A673 (cell line): ENCODE measurements around the gene BCAR3. TPM values are rescaled to one million over a fixed set of nuclear protein-coding genes. Genes with fewer than 3 reads are reported as not detected.
A peak's percentile ranks its signal among the peaks of the same experiment; 100 is the strongest.

ENCODE experiments used
- BruUV-seq: library from RNA; stranded (reverse); fragments of 400-500 nt; replicated peaks from 2 replicates; lab custom pipeline; 2021; lab: Mats Ljungman, UMichigan
- CTCF ChIA-PET: fragments of 300-600 bp; sonication (Branson Sonifier 250); formaldehyde crosslinking; loops from one replicate; lab custom pipeline; 2022; ENCODE audit warnings: antibody characterized with exemption; lab: Charles Lee
- POLR2A ChIA-PET: fragments of 300-600 bp; sonication (Branson Sonifier 250); formaldehyde crosslinking; loops from one replicate; lab custom pipeline; 2022; ENCODE audit warnings: antibody characterized with exemption; ENCODE audit not compliant: low non-redundant PET; lab: Charles Lee
- DNase-seq: peaks from one replicate; pipeline ENCODE4 v3.0.0-alpha.2; 2015; ENCODE audit warnings: low spot score
- H3K27ac ChIP-seq: fragments of 200-600 bp; sonication (generic); 2 replicates; pipeline ENCODE4 v1.5.1; 2016; ENCODE audit warnings: mixed run types, low read depth, mild to moderate bottlenecking, mixed read lengths, antibody characterized with exemption, low read length; ENCODE audit not compliant: poor library complexity, severe bottlenecking
- H3K27me3 ChIP-seq: fragments of 200-600 bp; sonication (generic); replicated peaks from 2 replicates; pipeline ENCODE4 v1.6.1; 2017; ENCODE audit warnings: mixed run types, low read depth, mild to moderate bottlenecking, mixed read lengths, antibody characterized with exemption, low read length; ENCODE audit not compliant: insufficient read depth, poor library complexity
- H3K36me3 ChIP-seq: fragments of 200-600 bp; sonication (generic); 2 replicates; pipeline ENCODE4 v1.6.1; 2016; ENCODE audit warnings: mixed run types, mild to moderate bottlenecking, mixed read lengths, antibody characterized with exemption, low read length; ENCODE audit not compliant: insufficient read depth, poor library complexity, severe bottlenecking
- H3K4me1 ChIP-seq: fragments of 200-600 bp; sonication (generic); 2 replicates; pipeline ENCODE4 v1.6.1; 2017; ENCODE audit warnings: mixed run types, mild to moderate bottlenecking, mixed read lengths, antibody characterized with exemption, low read length; ENCODE audit not compliant: insufficient read depth, poor library complexity, severe bottlenecking
- H3K4me3 ChIP-seq: fragments of 200-600 bp; sonication (generic); 2 replicates; pipeline ENCODE4 v1.5.1; 2016; ENCODE audit warnings: low read depth, mixed run types, mild to moderate bottlenecking, mixed read lengths, low read length; ENCODE audit not compliant: poor library complexity, severe bottlenecking
- H3K9me3 ChIP-seq: fragments of 200-600 bp; sonication (generic); 2 replicates; pipeline ENCODE4 v1.6.1; 2016; ENCODE audit warnings: mixed run types, low read depth, mild to moderate bottlenecking, mixed read lengths, antibody characterized with exemption, low read length; ENCODE audit not compliant: poor library complexity, severe bottlenecking
- EZH2 ChIP-seq: fragments of 200-600 bp; sonication (generic); IDR thresholded peaks from 2 replicates; pipeline ENCODE4 v1.6.1; 2017; ENCODE audit warnings: borderline replicate concordance, low read depth, mild to moderate bottlenecking, mixed read lengths, antibody characterized with exemption, low read length; ENCODE audit not compliant: poor library complexity, severe bottlenecking
- intact Hi-C: fragments of 100-400 bp; cut with micrococcal nuclease; formaldehyde crosslinking; loops from one replicate; pipeline ENCODE4 v1.10.0; 2022; ENCODE audit not compliant: unreplicated experiment
- total RNA-seq: library from RNA; stranded (reverse); gene quantifications from 2 replicates; pipeline ENCODE4 v1.2.3, GENCODE V29; 2021
- TF ChIP-seq, protein P1 (sequence below): fragments of 300-800, 200-600 bp; sonication (generic); conservative IDR thresholded peaks from 2 replicates; pipeline ENCODE4 v1.5.1; 2017; ENCODE audit warnings: low read depth, mild to moderate bottlenecking, antibody characterized with exemption, low read length, moderate library complexity, mixed read lengths

The BCAR3 gene
- total RNA-seq, 1 experiment from 2014 or later = 0.90 TPM

DNA sequence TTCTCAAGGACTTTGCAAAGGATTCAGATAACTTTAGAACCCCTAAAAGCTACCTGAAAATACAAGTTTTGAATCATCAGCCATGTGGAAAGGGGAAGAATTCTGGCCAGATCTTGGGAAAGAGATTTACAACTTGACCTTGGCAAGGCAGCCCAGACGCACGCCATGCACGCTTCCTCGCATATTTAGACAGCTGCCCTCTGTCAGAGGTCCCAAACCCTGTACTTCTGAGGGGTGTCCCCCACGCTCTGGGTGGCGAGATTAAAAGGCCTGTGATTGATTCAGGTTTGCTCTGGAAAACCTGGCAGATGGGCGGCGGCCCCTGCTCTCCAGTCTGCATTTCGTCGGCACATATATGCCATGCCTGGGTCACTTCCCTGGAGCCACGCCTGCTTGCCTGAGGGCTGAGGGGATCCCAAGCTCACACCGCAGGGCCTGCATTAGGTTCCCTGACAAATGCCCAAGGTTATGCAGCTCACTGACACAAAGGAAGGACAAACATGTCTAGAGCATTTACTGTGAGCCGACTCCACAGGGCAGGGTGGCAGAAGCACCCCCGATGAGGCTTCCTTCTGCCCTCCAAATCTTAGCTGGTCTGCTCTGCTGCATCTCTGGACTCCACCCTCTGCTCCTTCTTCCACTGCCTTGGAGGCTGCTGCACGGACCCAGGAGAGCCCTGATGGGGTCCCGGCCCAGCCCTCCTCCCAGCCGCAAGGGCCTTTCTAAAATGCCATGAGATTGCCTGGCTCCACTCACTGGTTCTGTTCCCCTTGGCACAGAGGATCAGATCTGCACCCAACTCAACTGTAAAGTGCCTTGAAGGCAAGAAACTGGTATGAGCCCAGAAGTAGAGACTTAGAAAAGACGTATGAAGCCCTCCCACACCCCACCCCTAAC, 103.9 kb downstream of the BCAR3 start:
- ChIA-PET CTCF (no interaction called here), POLR2A (no interaction called here)
- no peaks in the 10 kb centered on the region for H3K9me3 ChIP-seq
- no peaks in the 10 kb centered on the region for H3K27me3 ChIP-seq
- no peak overlapping the region for H3K4me3 ChIP-seq
- no peaks in the 10 kb centered on the region for H3K36me3 ChIP-seq
- H3K27ac ChIP-seq = no peak overlapping the region
- no peak for DNase-seq
- peaks cover 22% of the 10 kb centered on the region for H3K4me1 ChIP-seq
- TF ChIP-seq, protein P1, sequence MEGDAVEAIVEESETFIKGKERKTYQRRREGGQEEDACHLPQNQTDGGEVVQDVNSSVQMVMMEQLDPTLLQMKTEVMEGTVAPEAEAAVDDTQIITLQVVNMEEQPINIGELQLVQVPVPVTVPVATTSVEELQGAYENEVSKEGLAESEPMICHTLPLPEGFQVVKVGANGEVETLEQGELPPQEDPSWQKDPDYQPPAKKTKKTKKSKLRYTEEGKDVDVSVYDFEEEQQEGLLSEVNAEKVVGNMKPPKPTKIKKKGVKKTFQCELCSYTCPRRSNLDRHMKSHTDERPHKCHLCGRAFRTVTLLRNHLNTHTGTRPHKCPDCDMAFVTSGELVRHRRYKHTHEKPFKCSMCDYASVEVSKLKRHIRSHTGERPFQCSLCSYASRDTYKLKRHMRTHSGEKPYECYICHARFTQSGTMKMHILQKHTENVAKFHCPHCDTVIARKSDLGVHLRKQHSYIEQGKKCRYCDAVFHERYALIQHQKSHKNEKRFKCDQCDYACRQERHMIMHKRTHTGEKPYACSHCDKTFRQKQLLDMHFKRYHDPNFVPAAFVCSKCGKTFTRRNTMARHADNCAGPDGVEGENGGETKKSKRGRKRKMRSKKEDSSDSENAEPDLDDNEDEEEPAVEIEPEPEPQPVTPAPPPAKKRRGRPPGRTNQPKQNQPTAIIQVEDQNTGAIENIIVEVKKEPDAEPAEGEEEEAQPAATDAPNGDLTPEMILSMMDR = no peak
- no peak for TF ChIP-seq EZH2
- BruUV-seq = no TSS peak
- intact Hi-C loops = no loop called here

DNA sequence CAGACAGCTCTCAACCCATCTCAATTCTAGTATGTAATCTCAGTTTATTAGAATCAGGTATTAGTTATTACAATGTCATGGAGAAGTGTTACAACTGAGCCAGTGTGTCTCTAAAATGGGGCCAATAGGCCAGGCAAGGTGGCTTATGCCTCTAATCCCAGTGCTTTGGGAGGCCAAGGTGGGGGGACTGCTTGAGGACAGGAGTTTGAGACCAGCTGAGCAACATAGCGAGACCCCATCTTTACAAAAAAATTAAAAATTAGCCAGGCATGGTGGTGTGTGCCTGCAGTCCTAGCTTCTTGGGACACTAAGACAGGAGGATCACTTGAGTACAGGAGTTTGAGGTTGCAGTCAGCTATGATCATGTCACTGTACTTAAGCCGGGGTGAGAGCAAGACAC, 104.9 kb downstream of the BCAR3 start:
- no peak for TF ChIP-seq EZH2
- TF ChIP-seq, protein P1 = no peak
- Histone ChIP-seq H3K4me3 (no peak overlapping the region), H3K27me3 (no peaks in the 10 kb centered on the region), H3K9me3 (no peaks in the 10 kb centered on the region), H3K27ac (peak overlapping the region; percentile 41), H3K36me3 (no peaks in the 10 kb centered on the region), H3K4me1 (peaks cover 22% of the 10 kb centered on the region)
- BruUV-seq = no TSS peak
- intact Hi-C loops = no loop called here
- POLR2A ChIA-PET = no interaction called here
- no peak for DNase-seq
- CTCF ChIA-PET = no interaction called here

DNA sequence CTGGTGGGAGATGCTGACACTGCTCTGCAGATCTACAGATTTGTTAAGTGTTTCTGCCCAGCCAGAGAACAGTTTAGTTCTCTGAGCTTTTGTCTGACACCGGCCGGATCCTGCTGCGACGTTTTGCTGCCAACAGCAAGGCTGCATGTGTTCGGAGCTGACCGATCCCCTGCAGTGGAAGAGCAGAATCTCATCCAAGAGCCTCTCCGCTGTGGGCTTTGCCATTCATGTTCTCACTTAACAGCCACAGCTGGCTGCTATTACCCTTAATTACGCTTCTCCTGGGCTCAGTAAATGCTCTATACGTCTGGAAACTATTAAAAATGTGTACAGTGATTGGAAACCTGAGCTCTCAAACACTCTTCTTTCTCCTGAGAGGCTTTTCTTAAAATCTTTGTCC, 105.3 kb downstream of the BCAR3 start:
- ChIA-PET POLR2A (no interaction called here), CTCF (no interaction called here)
- H3K27me3 ChIP-seq = no peaks in the 10 kb centered on the region
- BruUV-seq = no TSS peak
- DNase-seq = peak; percentile 76
- H3K4me1 ChIP-seq = peaks cover 22% of the 10 kb centered on the region
- H3K4me3 ChIP-seq = no peak overlapping the region
- peak overlapping the region; percentile 41 for H3K27ac ChIP-seq
- no peaks in the 10 kb centered on the region for H3K36me3 ChIP-seq
- TF ChIP-seq EZH2 = no peak
- TF ChIP-seq, protein P1 = no peak
- H3K9me3 ChIP-seq = no peaks in the 10 kb centered on the region
- intact Hi-C loops = no loop called here
